HCT116 (cell line): ENCODE measurements around the gene LDHA. TPM values are rescaled to one million over a fixed set of nuclear protein-coding genes. Genes with fewer than 3 reads are reported as not detected.

ENCODE experiments used
- ATAC-seq: fragments of 200-7000 bp; cut with Tn5 transposase; 2 replicates; pipeline ENCODE4 v1.9.1; 2020; ENCODE audit warnings: mild to moderate bottlenecking, moderate library complexity
- BruUV-seq: library from RNA; stranded (reverse); fragments of 400-500 nt; replicated peaks from 2 replicates; lab custom pipeline; 2021; lab: Mats Ljungman, UMichigan
- CTCF ChIA-PET: fragments of 300-600 bp; sonication (Branson Sonifier 250); formaldehyde crosslinking; loops from one replicate; lab custom pipeline; 2021; ENCODE audit warnings: antibody characterized with exemption; lab: Charles Lee
- POLR2A ChIA-PET: fragments of 300-600, 350-600 bp; sonication (Branson Sonifier 250); formaldehyde crosslinking; loops from one replicate; lab custom pipeline; 2021; ENCODE audit warnings: antibody characterized with exemption; lab: Charles Lee
- RAD21 ChIA-PET, 2 experiments: fragments of 300-600 bp; sonication (Branson Sonifier 250); formaldehyde crosslinking; loops; one replicate each; lab custom pipeline; 2023; ENCODE audit warnings: low total read pairs in 2 of 2; ENCODE audit not compliant: uncharacterized antibody in 2 of 2, unreplicated experiment in 2 of 2, low non-redundant PET in 1 of 2; lab: Charles Lee
- DNase-seq: peaks from one replicate; pipeline ENCODE4 v3.0.0-alpha.2; 2010; ENCODE audit warnings: low read depth, low spot score
- H2AFZ ChIP-seq: fragments of 200-600 bp; shearing (Covaris generic), sonication (generic); 2 replicates; pipeline ENCODE4 v1.6.1; 2017; ENCODE audit warnings: low read depth, mixed run types, mixed read lengths, antibody characterized with exemption, low read length; ENCODE audit not compliant: poor library complexity, severe bottlenecking
- H3K27ac ChIP-seq: 2 replicates; pipeline ENCODE4 v1.5.1; 2012; ENCODE audit warnings: low read depth, low read length
- H3K27me3 ChIP-seq: fragments of 200-600 bp; sonication (generic); 2 replicates; pipeline ENCODE4 v1.6.1; 2016; ENCODE audit warnings: mixed run types, low read length, mixed read lengths; ENCODE audit not compliant: insufficient read depth
- H3K36me3 ChIP-seq, 2 experiments: fragments of 200-500 bp in 1 of 2; fragments of 200-600 bp in 1 of 2; sonication (Bioruptor generic) in 1 of 2; sonication (generic) in 1 of 2; 2 replicates each; pipeline versions ENCODE4 v1.5.1 to v1.6.1; 2014 to 2016; ENCODE audit warnings: low read length in 2 of 2, inconsistent platforms in 1 of 2, mixed read lengths in 1 of 2, mixed run types in 1 of 2; ENCODE audit not compliant: insufficient read depth in 2 of 2, control insufficient read depth in 1 of 2
- H3K4me1 ChIP-seq, 2 experiments: fragments of 200-600 bp in 1 of 2; sonication (generic) in 1 of 2; 2 replicates each; pipeline versions ENCODE4 v1.5.1 to v1.6.1; 2012 to 2017; ENCODE audit warnings: low read length in 2 of 2, inconsistent platforms in 1 of 2, mild to moderate bottlenecking in 1 of 2, mixed read lengths in 1 of 2, mixed run types in 1 of 2, moderate library complexity in 1 of 2; ENCODE audit not compliant: insufficient read depth in 2 of 2, control insufficient read depth in 1 of 2
- H3K4me2 ChIP-seq: fragments of 200-600 bp; sonication (generic); 2 replicates; pipeline ENCODE4 v1.6.1; 2017; ENCODE audit warnings: mixed run types, low read length, mixed read lengths
- H3K4me3 ChIP-seq, 2 experiments: fragments of 200-600 bp in 1 of 2; sonication (generic) in 1 of 2; replicated peaks in 1 of 2; 2 replicates each; pipeline ENCODE4 v1.5.1; 2011 to 2016; ENCODE audit warnings: low read length in 2 of 2, control low read depth in 1 of 2, low read depth in 1 of 2, mild to moderate bottlenecking in 1 of 2, mixed read lengths in 1 of 2, mixed run types in 1 of 2
- H3K79me2 ChIP-seq: fragments of 200-600 bp; sonication (generic); 2 replicates; pipeline ENCODE4 v1.6.1; 2017; ENCODE audit warnings: mild to moderate bottlenecking, mixed run types, low read length, moderate library complexity, mixed read lengths; ENCODE audit not compliant: insufficient read depth
- H3K9ac ChIP-seq: fragments of 200-600 bp; sonication (generic); 2 replicates; pipeline ENCODE4 v1.6.1; 2016; ENCODE audit warnings: low read length, mixed read lengths
- H3K9me2 ChIP-seq: fragments of 200-600 bp; sonication (generic), shearing (Covaris generic); 2 replicates; pipeline ENCODE4 v1.6.1; 2017; ENCODE audit warnings: mixed run types, mild to moderate bottlenecking, moderate library complexity; ENCODE audit not compliant: insufficient read depth
- H3K9me3 ChIP-seq, 2 experiments: fragments of 200-500 bp in 1 of 2; fragments of 200-600 bp in 1 of 2; sonication (Bioruptor generic) in 1 of 2; sonication (generic) in 1 of 2; 2 replicates each; pipeline ENCODE4 v1.6.1; 2014 to 2017; ENCODE audit warnings: low read length in 2 of 2, mixed read lengths in 2 of 2, inconsistent platforms in 1 of 2, low read depth in 1 of 2, mild to moderate bottlenecking in 1 of 2, mixed run types in 1 of 2, moderate library complexity in 1 of 2; ENCODE audit not compliant: control insufficient read depth in 1 of 2, insufficient read depth in 1 of 2
- H4K20me1 ChIP-seq: fragments of 200-600 bp; sonication (generic), shearing (Covaris generic); 2 replicates; pipeline ENCODE4 v1.6.1; 2017; ENCODE audit warnings: mixed run types, mild to moderate bottlenecking, moderate library complexity; ENCODE audit not compliant: insufficient read depth
- EZH2phosphoT487 ChIP-seq: fragments of 200-600 bp; IDR thresholded peaks from 2 replicates; pipeline ENCODE4 v1.6.1; 2018; ENCODE audit warnings: antibody characterized with exemption, borderline replicate concordance
- FOSL1 ChIP-seq: IDR thresholded peaks from 2 replicates; pipeline ENCODE4 v1.6.1; 2012; ENCODE audit warnings: low read depth
- JUND ChIP-seq: IDR thresholded peaks from 2 replicates; pipeline ENCODE4 v1.6.1; 2012
- POLR2AphosphoS5 ChIP-seq: IDR thresholded peaks from 2 replicates; pipeline ENCODE4 v1.6.1; 2011; ENCODE audit warnings: mild to moderate bottlenecking, low read depth, low read length, moderate library complexity
- RAD21 ChIP-seq: IDR thresholded peaks from 2 replicates; pipeline ENCODE4 v1.6.1; 2012; ENCODE audit warnings: low read depth, mild to moderate bottlenecking
- REST ChIP-seq: IDR thresholded peaks from 2 replicates; pipeline ENCODE4 v1.6.1; 2012; ENCODE audit warnings: low read depth
- SIN3A ChIP-seq: IDR thresholded peaks from 2 replicates; pipeline ENCODE4 v1.6.1; 2012; ENCODE audit warnings: low read depth
- SP1 ChIP-seq: IDR thresholded peaks from 2 replicates; pipeline ENCODE4 v1.6.1; 2012; ENCODE audit warnings: low read depth
- TCF7L2 ChIP-seq: IDR thresholded peaks from 2 replicates; pipeline ENCODE4 v1.7.0; 2011; ENCODE audit warnings: borderline replicate concordance, inconsistent platforms; ENCODE audit not compliant: insufficient read depth, insufficient read length; ENCODE audit errors: extremely low read depth
- YY1 ChIP-seq: IDR thresholded peaks from 2 replicates; pipeline ENCODE4 v1.6.1; 2011; ENCODE audit warnings: low read length, low read depth, moderate library complexity, mild to moderate bottlenecking; ENCODE audit not compliant: insufficient replicate concordance; ENCODE audit errors: extremely low read depth
- ZFX ChIP-seq: fragments of 450-650 bp; IDR thresholded peaks from 2 replicates; pipeline ENCODE4 v1.6.1; 2017
- intact Hi-C: fragments of 100-400 bp; cut with micrococcal nuclease; formaldehyde crosslinking; loops from 2 replicates; pipeline ENCODE4 v1.10.0; 2022
- total RNA-seq: library from RNA; stranded (reverse); gene quantifications from one replicate; pipeline ENCODE4 v1.2.1, GENCODE V29; 2021; ENCODE audit not compliant: unreplicated experiment
- TF ChIP-seq, protein P1 (sequence below): IDR thresholded peaks from 2 replicates; pipeline ENCODE4 v1.6.1; 2012
- TF ChIP-seq, protein P2 (sequence below): IDR thresholded peaks from 2 replicates; pipeline ENCODE4 v1.6.1; 2012

Gene LDHA
- total RNA-seq, 1 experiment from 2014 or later: 974 TPM

DNA sequence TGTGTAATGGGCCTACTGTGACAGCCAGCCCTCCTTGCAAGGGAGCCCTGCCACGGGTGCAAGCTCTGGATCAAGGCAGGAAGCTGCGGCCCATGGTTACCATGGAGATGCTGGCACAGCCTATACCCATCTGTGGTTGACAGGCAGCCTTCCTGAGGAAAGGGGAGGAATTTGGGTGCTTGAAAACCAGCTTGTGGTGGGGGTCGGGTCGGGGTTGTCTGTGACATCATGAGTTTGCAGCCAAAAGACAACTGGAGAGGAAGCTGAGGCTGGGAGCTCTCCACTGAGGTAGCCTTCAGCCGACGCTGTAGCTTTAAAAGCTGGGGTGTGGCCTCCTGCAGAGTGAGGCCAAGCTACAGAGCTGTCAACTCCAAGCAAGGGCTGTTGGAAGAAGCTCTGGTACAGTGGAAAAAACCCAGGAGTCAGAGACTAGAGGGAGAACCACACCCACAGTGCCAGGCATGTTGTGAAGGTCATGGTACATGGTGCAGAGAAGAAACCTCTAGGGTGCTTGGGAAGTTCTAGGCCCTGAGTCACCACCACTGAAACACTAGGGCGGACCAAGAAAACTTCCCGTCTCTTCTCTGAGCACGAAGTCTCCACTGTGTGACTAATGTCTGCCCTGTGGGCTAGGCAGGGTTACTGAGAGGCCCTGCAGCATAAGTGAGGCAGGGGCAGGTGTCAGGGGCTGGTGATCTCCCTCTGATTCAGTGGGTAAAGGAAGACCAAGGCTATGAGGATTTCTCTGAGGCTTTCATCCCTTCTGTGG, 10.8 kb upstream of the LDHA start:
- ChIA-PET RAD21 (interaction anchor here in 1 of 2 experiments (1.6 kb wide), 1 partner anchor 11 kb away, joined by 6 read pairs; the partner anchor contains the start of gene LDHA), CTCF (interaction anchor here (1.4 to 1.9 kb wide), 2 partner anchors 11 to 140 kb away, joined by 4 to 7 read pairs; partner anchors contain the start of gene LDHA), POLR2A (interaction anchor here (0.5 to 2.7 kb wide), 3 partner anchors 11 to 112 kb away, joined by 3 to 88 read pairs (median 7); partner anchors contain the start of genes HPS5 and LDHA)
- intact Hi-C loops: no loop called here
- H3K4me1 ChIP-seq: peaks cover 23 to 24% of the 10 kb centered on the region in 2 experiments
- ATAC-seq (peak; percentile 86), DNase-seq (peak; percentile 84)
- H3K4me2 ChIP-seq: peak overlapping the region; percentile 58
- peak overlapping the region; percentile 10 for H2AFZ ChIP-seq
- H3K9ac ChIP-seq: peak overlapping the region; percentile 54
- no peaks in the 10 kb centered on the region for H4K20me1 ChIP-seq
- no peak for TF ChIP-seq TCF7L2
- peak; percentile 69 for TF ChIP-seq FOSL1
- peak; percentile 93 for TF ChIP-seq SP1
- TF ChIP-seq, protein P1, sequence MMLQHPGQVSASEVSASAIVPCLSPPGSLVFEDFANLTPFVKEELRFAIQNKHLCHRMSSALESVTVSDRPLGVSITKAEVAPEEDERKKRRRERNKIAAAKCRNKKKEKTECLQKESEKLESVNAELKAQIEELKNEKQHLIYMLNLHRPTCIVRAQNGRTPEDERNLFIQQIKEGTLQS: no peak
- TF ChIP-seq REST: no peak
- 0 out of 2 replicates have a peak, but pooled peaks have one; percentile 24 for TF ChIP-seq ZFX
- TF ChIP-seq YY1: no peak
- peak; percentile 37; the same call in 1 of the 2 replicates for TF ChIP-seq SIN3A
- TF ChIP-seq JUND: peak; percentile 34; the same call in 1 of the 2 replicates
- 0 out of 2 replicates have a peak, but pooled peaks have one; percentile 19 for TF ChIP-seq POLR2AphosphoS5
- TF ChIP-seq, protein P2, sequence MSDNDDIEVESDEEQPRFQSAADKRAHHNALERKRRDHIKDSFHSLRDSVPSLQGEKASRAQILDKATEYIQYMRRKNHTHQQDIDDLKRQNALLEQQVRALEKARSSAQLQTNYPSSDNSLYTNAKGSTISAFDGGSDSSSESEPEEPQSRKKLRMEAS: peak; percentile 65; the same call in 1 of the 2 replicates
- no peak for TF ChIP-seq RAD21
- no peak for TF ChIP-seq EZH2phosphoT487
- peak overlapping the region; percentile 94 for H3K27ac ChIP-seq
- H3K36me3 ChIP-seq: no peaks in the 10 kb centered on the region
- no peaks in the 10 kb centered on the region for H3K79me2 ChIP-seq
- H3K27me3 ChIP-seq: no peaks in the 10 kb centered on the region
- H3K9me2 ChIP-seq: no peaks in the 10 kb centered on the region
- peak overlapping the region in 1 of 2 experiments; percentile 31; a peak in 2 of 4 replicates for H3K4me3 ChIP-seq
- no TSS peak for BruUV-seq
- no peaks in the 10 kb centered on the region for H3K9me3 ChIP-seq
